ENCODE measurements around the gene ALDH1L2.

DNA sequence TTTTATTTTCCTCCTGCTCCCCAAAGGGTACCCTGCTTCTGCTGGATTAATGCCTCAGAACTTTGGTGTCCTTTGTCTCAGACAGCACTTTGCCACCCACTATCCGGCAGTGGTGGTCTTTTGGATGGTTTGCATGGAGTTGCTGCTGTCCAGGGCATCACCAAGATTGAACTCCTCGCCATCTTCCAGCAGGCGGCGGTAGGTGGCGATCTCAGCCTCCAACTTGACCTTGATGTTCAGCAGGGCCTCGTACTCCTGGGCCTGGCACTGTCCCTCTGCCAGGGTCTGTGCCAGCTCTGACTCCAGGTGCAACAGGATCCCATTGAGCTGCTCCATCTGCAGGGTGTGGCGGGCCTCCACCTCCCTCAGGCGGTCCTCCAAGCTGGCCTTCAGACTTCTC is 107.6 kb downstream of the ALDH1L2 start:
- TF ChIP-seq, protein P1, sequence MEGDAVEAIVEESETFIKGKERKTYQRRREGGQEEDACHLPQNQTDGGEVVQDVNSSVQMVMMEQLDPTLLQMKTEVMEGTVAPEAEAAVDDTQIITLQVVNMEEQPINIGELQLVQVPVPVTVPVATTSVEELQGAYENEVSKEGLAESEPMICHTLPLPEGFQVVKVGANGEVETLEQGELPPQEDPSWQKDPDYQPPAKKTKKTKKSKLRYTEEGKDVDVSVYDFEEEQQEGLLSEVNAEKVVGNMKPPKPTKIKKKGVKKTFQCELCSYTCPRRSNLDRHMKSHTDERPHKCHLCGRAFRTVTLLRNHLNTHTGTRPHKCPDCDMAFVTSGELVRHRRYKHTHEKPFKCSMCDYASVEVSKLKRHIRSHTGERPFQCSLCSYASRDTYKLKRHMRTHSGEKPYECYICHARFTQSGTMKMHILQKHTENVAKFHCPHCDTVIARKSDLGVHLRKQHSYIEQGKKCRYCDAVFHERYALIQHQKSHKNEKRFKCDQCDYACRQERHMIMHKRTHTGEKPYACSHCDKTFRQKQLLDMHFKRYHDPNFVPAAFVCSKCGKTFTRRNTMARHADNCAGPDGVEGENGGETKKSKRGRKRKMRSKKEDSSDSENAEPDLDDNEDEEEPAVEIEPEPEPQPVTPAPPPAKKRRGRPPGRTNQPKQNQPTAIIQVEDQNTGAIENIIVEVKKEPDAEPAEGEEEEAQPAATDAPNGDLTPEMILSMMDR (IDR thresholded peaks at IDR 0.05; ENCODE audit: low read depth, low read length, missing input control): no peak
- no peak for TF ChIP-seq HNF4G (IDR thresholded peaks at IDR 0.05)
